Chondrocyte (in vitro differentiated cells): ENCODE results near the gene ZNF157. TPM values are rescaled to one million over a fixed set of nuclear protein-coding genes. Genes with fewer than 3 reads are reported as not detected.

Source experiments
- DNase-seq: peaks from one replicate; pipeline ENCODE4 v3.0.0; 2021; ENCODE audit warnings: mixed read lengths, low spot score
- H3K27ac Mint-ChIP-seq: one replicate; pipeline ENCODE4 v1.8.0; 2021; ENCODE audit warnings: mild to moderate bottlenecking, moderate library complexity, mixed read lengths; ENCODE audit not compliant: unreplicated experiment
- H3K27me3 Mint-ChIP-seq: 2 replicates; pipeline ENCODE4 v1.8.0; 2021; ENCODE audit warnings: low read depth, mixed read lengths
- H3K36me3 Mint-ChIP-seq: 2 replicates; pipeline ENCODE4 v1.8.0; 2021; ENCODE audit warnings: low read depth, mixed read lengths
- H3K4me1 Mint-ChIP-seq: 2 replicates; pipeline ENCODE4 v1.8.0; 2021; ENCODE audit warnings: low read depth, mild to moderate bottlenecking, mixed read lengths
- H3K4me3 Mint-ChIP-seq: one replicate; pipeline ENCODE4 v1.8.0; 2021; ENCODE audit warnings: mild to moderate bottlenecking, moderate library complexity, mixed read lengths; ENCODE audit not compliant: unreplicated experiment
- H3K9me3 Mint-ChIP-seq: 2 replicates; pipeline ENCODE4 v1.8.0; 2021; ENCODE audit warnings: low read depth, mixed read lengths
- CTCF ChIP-seq: fragments of 200-600 bp; sonication (generic); IDR thresholded peaks from 2 replicates; pipeline ENCODE4 v1.5.0; 2021; ENCODE audit warnings: antibody characterized with exemption, mild to moderate bottlenecking, moderate library complexity
- total RNA-seq: library from RNA; stranded (reverse); gene quantifications from 3 replicates; pipeline ENCODE4 v1.2.1, GENCODE V29; 2021

The ZNF157 gene
- total RNA-seq, 1 donor from 2014 or later = 0.15 TPM

- H3K27ac Mint-ChIP-seq = no peak overlapping the region
These were observed 76.6 kb downstream of the ZNF157 start for GRCh38 chrX:47446971-47447370.

GRCh38 chrX:47447607-47448006, 77.2 kb downstream of the ZNF157 start:
- peaks cover 72% of the 10 kb centered on the region for H3K9me3 Mint-ChIP-seq
- no peaks in the 10 kb centered on the region for H3K27me3 Mint-ChIP-seq
- no peak for DNase-seq
- H3K36me3 Mint-ChIP-seq = peaks cover 48% of the 10 kb centered on the region
- no peak overlapping the region for H3K4me3 Mint-ChIP-seq
- no peaks in the 10 kb centered on the region for H3K4me1 Mint-ChIP-seq
- no peak overlapping the region for H3K27ac Mint-ChIP-seq
- no peak for TF ChIP-seq CTCF

More at GRCh38 chrX:47446971-47447370, 76.6 kb downstream of the ZNF157 start:
- Mint-ChIP-seq H3K4me3 (no peak overlapping the region), H3K27me3 (no peaks in the 10 kb centered on the region), H3K36me3 (peaks cover 43% of the 10 kb centered on the region), H3K9me3 (peaks cover 67% of the 10 kb centered on the region), H3K4me1 (no peaks in the 10 kb centered on the region)
- no peak for DNase-seq
- TF ChIP-seq CTCF = no peak

- peaks cover 74% of the 10 kb centered on the region for H3K9me3 Mint-ChIP-seq
- no peak overlapping the region for H3K4me3 Mint-ChIP-seq
- no peaks in the 10 kb centered on the region for H3K4me1 Mint-ChIP-seq
- H3K36me3 Mint-ChIP-seq = peaks cover 53% of the 10 kb centered on the region
- no peak for TF ChIP-seq CTCF
- H3K27me3 Mint-ChIP-seq = no peaks in the 10 kb centered on the region
- DNase-seq = no peak
- no peak overlapping the region for H3K27ac Mint-ChIP-seq
These were observed 77.9 kb downstream of the ZNF157 start for GRCh38 chrX:47448165-47448806.

- Mint-ChIP-seq H3K36me3 (peaks cover 62% of the 10 kb centered on the region), H3K27me3 (no peaks in the 10 kb centered on the region), H3K4me1 (no peaks in the 10 kb centered on the region), H3K4me3 (no peak overlapping the region), H3K9me3 (peaks cover 61% of the 10 kb centered on the region), H3K27ac (no peak overlapping the region)
- no peak for TF ChIP-seq CTCF
- no peak for DNase-seq
These were observed 81.7 kb downstream of the ZNF157 start for GRCh38 chrX:47452112-47452511.

GRCh38 chrX:47456080-47456479, 85.7 kb downstream of the ZNF157 start:
- H3K27me3 Mint-ChIP-seq = no peaks in the 10 kb centered on the region
- no peak for DNase-seq
- no peak overlapping the region for H3K4me3 Mint-ChIP-seq
- no peak for TF ChIP-seq CTCF
- no peak overlapping the region for H3K27ac Mint-ChIP-seq
- peaks cover 35% of the 10 kb centered on the region for H3K36me3 Mint-ChIP-seq
- no peaks in the 10 kb centered on the region for H3K4me1 Mint-ChIP-seq
- H3K9me3 Mint-ChIP-seq = peaks cover 40% of the 10 kb centered on the region
